GM18499 (cell line): Measurements from ENCODE around the gene TCERG1L.
"Not testable (repeated sequence)": the region's sequence is repeated elsewhere in the genome, so short reads cannot be mapped to it uniquely, and the experiment has no call there.

Experiments used
- ATAC-seq: cut with Tn5 transposase; IDR thresholded peaks from one replicate; pipeline ENCODE4 v1.9.1; 2021; ENCODE audit warnings: moderate number of reproducible peaks; ENCODE audit not compliant: insufficient read depth, unreplicated experiment

Gene TCERG1L

DNA sequence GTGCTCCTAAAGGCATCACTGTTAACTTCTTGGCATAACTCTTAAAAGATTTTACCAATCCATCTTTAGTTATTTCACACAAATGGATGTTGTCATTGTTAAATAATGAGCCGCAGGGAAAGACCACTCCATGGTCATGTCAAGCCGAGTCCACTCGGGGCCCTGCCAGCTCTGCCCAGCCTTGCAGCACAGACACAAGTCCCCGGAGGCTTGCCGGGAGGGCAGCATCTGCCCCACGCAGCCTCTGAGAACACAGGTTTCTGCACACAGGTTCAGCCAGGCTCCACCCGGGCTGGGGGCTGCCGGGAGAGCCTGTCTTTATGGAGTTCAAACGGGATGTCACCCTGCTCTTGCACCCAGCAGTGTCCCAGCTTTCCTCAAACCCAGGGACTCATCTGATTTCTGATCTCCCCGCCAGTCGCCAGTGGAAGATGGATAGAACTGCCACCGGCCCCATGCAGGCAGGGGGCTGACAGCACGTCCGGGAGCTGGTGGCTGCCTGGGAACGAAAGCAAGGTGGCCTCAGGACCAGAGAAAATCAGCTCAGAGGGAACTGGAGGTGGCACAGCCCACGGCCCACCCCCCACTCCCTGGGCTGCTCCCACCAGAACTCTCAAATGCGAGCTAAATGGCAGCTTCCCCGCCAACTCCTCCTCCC is 156.2 kb downstream of the TCERG1L start:
- no peak for ATAC-seq

DNA sequence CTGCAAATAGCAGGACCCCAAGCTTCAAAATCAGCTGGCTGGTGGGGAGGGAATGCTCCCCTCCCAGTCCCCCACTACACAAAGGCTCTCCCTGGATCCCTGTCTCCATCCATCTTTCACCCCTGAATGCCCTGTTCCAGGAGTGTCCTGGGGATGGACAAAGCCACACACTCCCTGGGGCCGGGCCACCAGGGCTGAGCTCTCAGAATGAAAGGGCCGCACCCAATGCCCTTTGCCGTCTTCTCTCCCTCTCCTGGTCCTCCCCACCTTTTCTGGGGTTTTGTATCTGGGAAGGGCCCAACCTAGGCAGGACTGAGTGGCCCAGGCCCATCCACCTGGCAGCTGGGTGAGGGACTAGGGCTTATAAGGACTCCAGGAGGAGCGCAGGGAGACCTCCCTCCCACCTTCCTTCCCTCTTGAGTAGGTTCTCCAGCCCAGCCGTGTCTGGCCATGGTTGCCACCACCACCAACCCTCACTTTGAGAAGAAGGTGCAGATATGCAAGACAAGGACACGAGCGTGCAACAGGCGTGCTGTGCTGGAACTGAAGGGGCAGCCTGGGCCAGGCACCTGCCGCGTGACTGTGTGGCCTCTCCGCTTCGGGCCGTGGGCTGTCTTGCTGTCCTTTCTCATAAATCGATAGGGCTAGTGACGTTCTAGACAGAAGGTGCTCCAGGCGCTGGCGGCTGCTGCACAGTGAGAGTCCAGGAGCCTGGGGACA is 157.1 kb downstream of the TCERG1L start:
- ATAC-seq, result no peak

DNA sequence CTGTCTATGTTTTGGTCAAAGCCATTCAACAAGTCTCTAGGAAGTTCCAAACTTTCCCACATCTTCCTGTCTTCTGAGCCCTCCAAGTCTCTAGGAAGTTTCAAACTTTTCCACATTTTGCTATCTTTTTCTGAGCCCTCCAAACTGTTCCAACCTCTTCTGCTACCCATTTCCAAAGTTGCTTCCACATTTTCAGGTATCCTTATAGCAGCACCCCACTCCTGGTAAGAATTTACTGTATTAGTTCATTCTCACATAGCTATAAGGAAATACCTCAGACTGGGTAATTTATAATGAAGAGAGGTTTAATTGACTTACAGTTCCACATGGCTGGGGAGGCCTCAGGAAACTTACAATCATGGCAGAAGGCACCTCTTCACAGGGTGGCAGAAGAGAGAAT is 159.1 kb downstream of the TCERG1L start:
- not testable (repeated sequence) for ATAC-seq

GRCh38 chr10:131150126-131150525 is 161.4 kb downstream of the TCERG1L start:
- ATAC-seq, result no peak

- ATAC-seq, result no peak
These were observed 161.9 kb downstream of the TCERG1L start for GRCh38 chr10:131149586-131149985.

GRCh38 chr10:131149111-131149510 is 162.4 kb downstream of the TCERG1L start:
- ATAC-seq, result no peak

- no peak for ATAC-seq
These were observed 163.3 kb downstream of the TCERG1L start for GRCh38 chr10:131148270-131148669.

GRCh38 chr10:131147301-131147975 is 164.1 kb downstream of the TCERG1L start:
- no peak for ATAC-seq

- ATAC-seq, result no peak
These were observed 164.7 kb downstream of the TCERG1L start for GRCh38 chr10:131146790-131147189.

DNA sequence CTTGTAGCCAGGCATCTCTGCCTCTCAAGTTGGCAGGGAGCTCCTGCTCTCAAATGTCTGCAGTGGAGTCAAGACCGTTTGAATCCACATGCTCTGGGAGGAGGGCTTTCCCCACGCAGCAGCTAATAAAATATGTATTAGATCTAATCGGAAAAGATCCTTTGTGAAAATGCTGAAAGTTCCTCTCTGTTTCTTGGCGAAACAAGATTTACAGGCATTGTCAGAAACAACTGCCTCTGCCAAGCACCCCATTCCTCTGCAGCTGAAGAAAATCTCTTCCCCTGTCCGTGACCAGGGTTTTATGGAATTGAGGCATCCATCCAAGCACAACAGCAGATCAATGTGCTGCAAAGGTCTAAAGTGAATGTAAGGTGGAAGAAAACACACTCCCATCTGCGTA is 165.8 kb downstream of the TCERG1L start:
- ATAC-seq, result no peak

DNA sequence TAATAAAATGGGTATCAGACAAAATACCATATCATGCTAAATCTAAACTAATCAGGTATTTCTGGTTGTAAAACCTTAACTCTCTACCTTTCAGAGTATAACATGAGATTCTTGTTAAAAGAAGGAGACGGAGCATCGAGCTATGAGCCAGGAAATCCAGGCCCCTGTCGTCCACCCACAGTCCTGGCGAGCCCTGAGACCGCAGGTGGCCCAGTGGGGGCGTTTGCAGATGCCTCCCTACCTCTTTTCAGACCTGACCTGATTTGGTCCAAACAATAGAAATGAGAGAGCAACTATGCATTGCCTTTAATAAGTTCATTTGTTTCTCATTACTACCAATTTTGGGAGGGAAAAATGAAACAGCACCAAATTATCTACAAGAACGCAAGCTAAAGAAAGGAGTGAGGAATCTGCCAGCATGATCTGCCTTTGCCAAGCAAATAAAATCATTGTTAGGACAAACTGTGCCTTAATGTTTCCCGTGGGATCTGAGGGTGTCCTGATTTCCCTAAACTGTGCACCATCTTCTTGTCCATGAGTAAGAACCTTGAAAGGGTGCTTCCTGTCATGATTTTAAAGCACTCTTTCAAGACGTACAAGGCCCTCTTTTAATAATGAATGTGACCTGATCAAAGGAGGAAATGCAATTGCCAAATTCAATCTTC is 166.7 kb downstream of the TCERG1L start:
- ATAC-seq, result no peak

- ATAC-seq, result no peak
These were observed 167.3 kb downstream of the TCERG1L start for GRCh38 chr10:131144196-131144595.

GRCh38 chr10:131143425-131144165 is 167.9 kb downstream of the TCERG1L start:
- ATAC-seq, result no peak

DNA sequence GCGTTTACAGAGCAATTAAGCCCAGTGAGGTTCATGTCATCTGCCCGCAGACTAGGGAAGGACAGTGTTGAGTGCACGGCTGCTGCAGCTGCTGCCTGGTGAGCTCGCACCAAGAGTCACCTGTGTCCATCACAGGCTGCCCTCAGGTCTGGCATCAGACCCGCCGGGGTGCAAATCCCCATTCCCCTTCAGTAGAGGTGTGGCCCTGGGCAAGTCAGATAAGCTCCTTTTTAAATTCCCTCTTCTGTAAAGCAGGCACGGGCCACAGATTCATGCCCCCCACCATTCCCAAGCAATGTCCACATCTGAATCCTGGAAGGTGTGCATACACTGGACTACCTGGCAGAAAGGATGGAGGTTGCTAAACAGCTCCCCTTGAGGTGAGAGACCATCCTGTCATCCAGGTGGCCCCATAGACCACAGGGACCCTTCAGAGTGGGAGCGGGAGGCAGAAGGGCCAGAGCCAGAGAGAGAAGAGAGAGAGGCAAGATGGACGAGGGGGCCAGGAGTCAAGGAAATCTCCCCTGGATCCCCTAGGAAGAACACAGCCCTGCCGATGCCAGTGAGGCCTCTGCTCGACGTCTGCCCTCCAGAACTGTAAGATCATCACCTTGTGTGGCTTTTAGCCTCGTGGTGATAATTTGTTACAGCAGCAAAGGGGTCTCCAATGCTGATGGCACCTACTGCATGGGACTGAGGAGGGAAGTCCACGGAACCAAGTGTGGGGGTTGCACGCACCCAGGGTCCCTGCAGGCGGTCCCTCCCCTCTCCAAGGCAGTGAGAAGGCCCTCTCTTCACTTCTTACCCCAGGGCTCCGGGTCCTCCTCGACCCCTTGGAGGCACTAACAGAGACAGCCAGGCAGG is 168.8 kb downstream of the TCERG1L start:
- ATAC-seq, result no peak

DNA sequence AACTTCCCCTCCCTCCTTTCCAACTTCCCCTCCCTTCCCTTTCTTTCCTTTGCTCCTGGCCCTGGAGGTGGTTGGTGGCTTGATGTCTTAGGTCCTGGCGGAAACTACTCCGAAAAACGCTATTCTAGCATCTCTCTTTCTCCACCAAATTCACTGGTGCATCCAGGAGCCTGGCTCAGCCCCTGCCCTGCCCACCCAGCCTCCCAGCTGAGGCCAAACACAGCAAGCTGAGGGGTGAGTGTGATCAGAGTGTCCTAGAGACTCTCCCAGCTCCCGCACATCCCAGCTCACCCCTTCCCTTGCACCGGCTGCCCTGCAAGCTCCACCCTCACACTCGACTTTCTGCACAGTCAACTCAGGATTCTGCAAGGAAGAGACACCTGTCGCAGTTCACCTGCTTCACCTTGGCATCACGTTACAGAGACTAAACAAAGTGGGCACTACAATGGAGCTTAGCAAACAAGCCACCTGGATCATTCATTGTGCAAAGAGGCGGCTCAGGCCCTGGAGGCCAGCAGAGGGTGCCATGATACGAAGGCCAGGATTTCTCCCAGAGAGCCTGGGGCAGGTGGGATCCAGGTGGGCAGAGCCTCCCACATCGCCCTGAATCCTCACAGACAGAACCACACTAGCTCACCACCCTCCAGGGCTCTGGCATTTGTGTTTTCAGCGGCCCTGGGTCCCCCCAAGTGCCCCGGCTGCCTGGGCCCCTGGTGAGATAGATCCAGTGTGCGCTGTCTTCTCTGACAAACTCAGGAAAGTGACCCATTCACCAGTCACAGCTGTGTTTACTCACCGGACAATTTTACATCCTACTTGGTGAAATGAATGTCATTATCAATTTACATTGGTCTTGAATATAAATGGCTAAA is 169.6 kb downstream of the TCERG1L start:
- no peak for ATAC-seq

DNA sequence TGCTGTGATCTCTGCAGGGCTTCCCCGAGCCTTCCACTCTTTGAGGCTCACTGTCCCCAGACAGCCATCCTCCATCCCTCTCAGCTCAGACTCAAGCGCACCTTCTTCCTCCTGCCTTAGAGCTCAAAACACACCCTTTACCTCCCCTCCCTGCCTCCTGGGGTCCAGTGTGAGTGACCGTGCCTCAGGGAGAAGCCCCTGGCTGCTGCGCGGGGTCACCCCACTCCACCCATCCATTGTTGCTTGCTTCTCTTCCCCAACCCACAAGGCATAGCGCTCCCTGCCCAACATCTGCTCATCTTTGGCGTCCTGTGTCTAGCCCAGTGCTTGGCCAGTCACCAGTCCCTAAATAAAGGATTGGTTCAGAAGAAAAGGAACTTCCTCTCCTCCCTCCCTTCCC is 170.3 kb downstream of the TCERG1L start:
- ATAC-seq, result no peak

DNA sequence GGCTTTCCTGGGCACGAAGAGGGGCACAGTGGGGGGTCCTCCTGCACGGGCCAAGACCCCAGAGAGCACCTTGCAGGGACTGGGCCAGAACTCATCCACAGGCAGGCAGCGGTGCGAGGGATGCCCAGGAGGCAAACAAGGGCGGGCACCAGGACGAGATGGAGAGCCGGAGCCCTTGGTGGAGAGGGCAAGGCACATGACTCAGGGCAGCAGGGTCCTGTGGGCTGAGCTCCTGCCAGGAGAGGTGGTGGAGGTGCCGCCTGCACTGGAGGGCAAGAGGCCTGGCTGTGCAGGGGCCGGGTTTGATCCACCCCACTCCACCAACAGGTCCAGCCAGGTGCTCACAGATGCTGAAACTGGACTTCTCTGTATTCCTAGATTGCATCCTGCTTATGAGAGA is 170.9 kb downstream of the TCERG1L start:
- no peak for ATAC-seq

- ATAC-seq, result no peak
These were observed 174.3 kb downstream of the TCERG1L start for GRCh38 chr10:131137223-131137622.
